ENCODE data around the gene MAPK10. TPM values are rescaled to one million over a fixed set of nuclear protein-coding genes. Genes with fewer than 3 reads are reported as not detected.

Gene MAPK10
- polyA plus RNA-seq, 2 of the 4 experiments (the other 2 are of a cell fraction), result 1.4 to 3.4 TPM

DNA sequence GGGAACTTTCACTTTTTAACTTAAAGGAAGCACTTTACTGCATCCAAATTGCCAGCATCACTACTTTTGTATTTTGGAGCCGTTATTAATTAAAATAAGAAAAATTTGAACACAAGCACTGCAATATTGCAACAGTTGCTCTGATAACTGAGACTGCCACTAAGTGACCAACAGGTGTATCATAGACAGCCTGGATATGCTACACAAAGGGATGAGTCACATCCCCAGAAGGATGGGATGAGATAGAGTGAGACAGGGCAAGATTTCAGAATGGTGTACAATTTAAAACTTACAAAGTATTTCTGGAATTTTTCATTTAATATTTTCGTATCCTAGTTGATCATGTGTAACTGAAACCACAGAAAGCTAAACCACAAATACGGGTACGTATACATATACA is 204.1 kb downstream of the MAPK10 start:
- ChIA-PET POLR2A (no interaction called here), CTCF (interaction anchor here (1.0 kb wide), 1 partner anchor 112 kb away, joined by 3 read pairs; no protein-coding TSS in a partner anchor)
- H3K4me2 ChIP-seq, result no peak overlapping the region
- H3K4me3 ChIP-seq, result no peak overlapping the region
- no peaks in the 10 kb centered on the region for H3K9me3 ChIP-seq
- TF ChIP-seq HOXA7 (CRISPR knock-in tag; IDR thresholded peaks at IDR 0.05), result no peak
- DNase-seq (ENCODE audit: low read depth in 1 of 2, low spot score in 1 of 2) (no peak), ATAC-seq (no peak), FAIRE-seq (no peak)
- WGBS (ENCODE audit: missing lambda C conversion rate), result 81% methylated on average over 4 of the region's 4 CpGs
- H3K27ac ChIP-seq, result no peak overlapping the region
- H3K4me1 ChIP-seq, result no peaks in the 10 kb centered on the region; the same call in 2 of the 3 replicates

DNA sequence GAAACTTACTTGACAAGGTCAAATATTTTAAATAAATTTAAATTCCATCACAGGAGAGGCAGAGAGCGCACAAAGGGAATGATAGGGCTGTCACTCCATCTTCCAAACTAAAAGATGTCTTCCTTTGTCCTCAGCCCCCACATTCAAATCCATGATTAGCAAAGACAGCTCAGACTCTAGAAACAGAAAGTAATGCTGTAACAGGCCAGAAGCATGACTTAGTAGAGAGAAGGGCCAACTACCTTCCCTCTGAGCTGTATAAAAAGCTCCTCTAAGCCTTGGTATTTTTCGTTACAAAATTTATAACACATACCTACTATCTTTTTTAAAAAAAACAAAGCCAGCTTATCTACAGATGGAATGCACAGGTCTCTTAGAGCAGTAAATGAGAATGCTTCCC is 207.4 kb downstream of the MAPK10 start:
- Histone ChIP-seq H3K9me3 (no peaks in the 10 kb centered on the region), H3K4me1 (no peaks in the 10 kb centered on the region; the same call in 2 of the 3 replicates), H3K27ac (no peak overlapping the region), H3K4me2 (no peak overlapping the region), H3K4me3 (no peak overlapping the region)
- TF ChIP-seq NR3C1 (IDR thresholded peaks at IDR 0.05), result no peak
- no peak for TF ChIP-seq EP300 (IDR thresholded peaks at IDR 0.05)
- TF ChIP-seq ESRRA (IDR thresholded peaks at IDR 0.05; ENCODE audit: borderline replicate concordance, low read length), result no peak
- no peak for TF ChIP-seq RCOR1 (IDR thresholded peaks at IDR 0.05; ENCODE audit: low read depth, low read length)
- TF ChIP-seq FOSL2 (IDR thresholded peaks at IDR 0.05), result no peak
- TF ChIP-seq FOSL2 (CRISPR knock-in tag; IDR thresholded peaks at IDR 0.05), result no peak
- no peak for TF ChIP-seq HES2 (IDR thresholded peaks at IDR 0.05)
- no peak for TF ChIP-seq CHD2 (IDR thresholded peaks at IDR 0.05; ENCODE audit: low read length, partially characterized antibody)
- no peak for TF ChIP-seq RARB (CRISPR knock-in tag; IDR thresholded peaks at IDR 0.05)
- ATAC-seq, result no peak
- CTCF ChIA-PET, result no interaction called here
- no peak for DNase-seq (ENCODE audit: low read depth in 1 of 2, low spot score in 1 of 2)
- POLR2A ChIA-PET, result no interaction called here
- no peak for FAIRE-seq
- 90% methylated on average over 2 of the region's 2 CpGs for WGBS (ENCODE audit: missing lambda C conversion rate)

DNA sequence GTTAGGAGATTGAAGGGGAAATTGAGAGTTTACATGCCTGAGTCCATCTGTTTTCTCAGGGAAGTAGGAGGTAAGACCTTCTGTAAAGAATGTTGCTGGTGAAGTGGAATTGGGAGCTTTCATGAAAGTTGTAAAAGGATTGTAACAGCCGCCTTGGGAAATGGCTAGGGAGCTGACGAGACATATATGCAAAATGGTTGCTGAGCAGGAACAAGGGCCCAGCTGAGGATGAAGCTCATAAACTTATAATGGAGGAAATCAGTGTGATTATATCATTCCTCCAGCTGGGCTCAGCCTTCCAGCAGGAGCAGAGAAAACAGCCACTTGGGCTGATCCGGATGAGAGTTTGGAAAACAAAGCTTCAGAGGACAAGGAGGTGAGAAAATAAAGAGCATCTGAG is 208.7 kb downstream of the MAPK10 start:
- POLR2A ChIA-PET, result no interaction called here

More for the DNA sequence above, 208.7 kb downstream of the MAPK10 start:
- H3K9me3 ChIP-seq, result no peaks in the 10 kb centered on the region
- H3K27ac ChIP-seq, result no peak overlapping the region
- WGBS (ENCODE audit: missing lambda C conversion rate), result 81% methylated on average over 3 of the region's 3 CpGs
- no peak overlapping the region for H3K4me2 ChIP-seq
- H3K4me3 ChIP-seq, result no peak overlapping the region
- no peaks in the 10 kb centered on the region; the same call in 2 of the 3 replicates for H3K4me1 ChIP-seq
- no peak for DNase-seq (ENCODE audit: low read depth in 1 of 2, low spot score in 1 of 2)
- TF ChIP-seq EHMT2 (IDR thresholded peaks at IDR 0.05; ENCODE audit: low read depth) (no peak), PHF8 (IDR thresholded peaks at IDR 0.05; ENCODE audit: borderline replicate concordance, low read depth) (no peak), ZC3H11A (IDR thresholded peaks at IDR 0.05) (no peak), CEBPB (IDR thresholded peaks at IDR 0.05) (no peak), MAZ (IDR thresholded peaks at IDR 0.05; ENCODE audit: borderline replicate concordance, low read depth, low read length) (no peak), ELK1 (IDR thresholded peaks at IDR 0.05; ENCODE audit: low read depth, low read length) (no peak), CHD4 (IDR thresholded peaks at IDR 0.05; ENCODE audit: borderline replicate concordance) (no peak), NR3C1 (IDR thresholded peaks at IDR 0.05) (no peak)
- TF ChIP-seq, protein P1, sequence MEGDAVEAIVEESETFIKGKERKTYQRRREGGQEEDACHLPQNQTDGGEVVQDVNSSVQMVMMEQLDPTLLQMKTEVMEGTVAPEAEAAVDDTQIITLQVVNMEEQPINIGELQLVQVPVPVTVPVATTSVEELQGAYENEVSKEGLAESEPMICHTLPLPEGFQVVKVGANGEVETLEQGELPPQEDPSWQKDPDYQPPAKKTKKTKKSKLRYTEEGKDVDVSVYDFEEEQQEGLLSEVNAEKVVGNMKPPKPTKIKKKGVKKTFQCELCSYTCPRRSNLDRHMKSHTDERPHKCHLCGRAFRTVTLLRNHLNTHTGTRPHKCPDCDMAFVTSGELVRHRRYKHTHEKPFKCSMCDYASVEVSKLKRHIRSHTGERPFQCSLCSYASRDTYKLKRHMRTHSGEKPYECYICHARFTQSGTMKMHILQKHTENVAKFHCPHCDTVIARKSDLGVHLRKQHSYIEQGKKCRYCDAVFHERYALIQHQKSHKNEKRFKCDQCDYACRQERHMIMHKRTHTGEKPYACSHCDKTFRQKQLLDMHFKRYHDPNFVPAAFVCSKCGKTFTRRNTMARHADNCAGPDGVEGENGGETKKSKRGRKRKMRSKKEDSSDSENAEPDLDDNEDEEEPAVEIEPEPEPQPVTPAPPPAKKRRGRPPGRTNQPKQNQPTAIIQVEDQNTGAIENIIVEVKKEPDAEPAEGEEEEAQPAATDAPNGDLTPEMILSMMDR (IDR thresholded peaks at IDR 0.05), result no peak
- TF ChIP-seq, protein P2, sequence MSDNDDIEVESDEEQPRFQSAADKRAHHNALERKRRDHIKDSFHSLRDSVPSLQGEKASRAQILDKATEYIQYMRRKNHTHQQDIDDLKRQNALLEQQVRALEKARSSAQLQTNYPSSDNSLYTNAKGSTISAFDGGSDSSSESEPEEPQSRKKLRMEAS (IDR thresholded peaks at IDR 0.05), result no peak
- no peak for ATAC-seq
- no peak for FAIRE-seq
- CTCF ChIA-PET, result no interaction called here
